RPMI8226 (cell line): Measurements from ENCODE around the gene ATG2A.
A peak's percentile ranks its signal among the peaks of the same experiment; 100 is the strongest.
"Not testable (repeated sequence)": the region's sequence is repeated elsewhere in the genome, so short reads cannot be mapped to it uniquely, and the experiment has no call there.

Experiments used
- DNase-seq: peaks from one replicate; pipeline ENCODE4 v3.0.0-alpha.2; 2015

The ATG2A gene

DNA sequence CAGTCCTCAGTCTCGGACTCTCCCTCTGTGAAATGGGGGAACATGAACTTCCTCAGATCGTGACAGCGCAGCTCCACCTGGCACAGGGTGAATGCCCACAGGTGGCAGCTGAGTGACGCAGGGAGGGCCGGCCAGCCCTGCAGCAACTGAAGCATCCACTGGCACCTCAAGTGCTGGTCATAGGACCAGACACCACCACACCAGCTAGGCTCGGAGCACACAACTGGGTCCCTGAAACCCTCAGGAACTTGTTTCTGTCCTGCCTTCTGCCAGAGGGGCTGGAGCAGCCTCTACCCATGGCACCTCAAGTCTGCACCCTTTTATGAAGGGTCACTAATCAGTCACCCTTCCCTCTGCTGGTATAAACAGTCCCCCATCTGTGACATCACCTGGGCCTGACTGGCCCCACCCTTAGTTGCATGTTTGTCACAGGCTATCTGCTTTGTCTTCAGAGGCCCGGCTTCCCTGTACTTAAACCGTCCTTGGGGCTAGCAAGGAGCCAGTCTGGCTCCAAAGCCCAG, 65.1 kb downstream of the ATG2A start:
- peak; percentile 93 for DNase-seq

DNA sequence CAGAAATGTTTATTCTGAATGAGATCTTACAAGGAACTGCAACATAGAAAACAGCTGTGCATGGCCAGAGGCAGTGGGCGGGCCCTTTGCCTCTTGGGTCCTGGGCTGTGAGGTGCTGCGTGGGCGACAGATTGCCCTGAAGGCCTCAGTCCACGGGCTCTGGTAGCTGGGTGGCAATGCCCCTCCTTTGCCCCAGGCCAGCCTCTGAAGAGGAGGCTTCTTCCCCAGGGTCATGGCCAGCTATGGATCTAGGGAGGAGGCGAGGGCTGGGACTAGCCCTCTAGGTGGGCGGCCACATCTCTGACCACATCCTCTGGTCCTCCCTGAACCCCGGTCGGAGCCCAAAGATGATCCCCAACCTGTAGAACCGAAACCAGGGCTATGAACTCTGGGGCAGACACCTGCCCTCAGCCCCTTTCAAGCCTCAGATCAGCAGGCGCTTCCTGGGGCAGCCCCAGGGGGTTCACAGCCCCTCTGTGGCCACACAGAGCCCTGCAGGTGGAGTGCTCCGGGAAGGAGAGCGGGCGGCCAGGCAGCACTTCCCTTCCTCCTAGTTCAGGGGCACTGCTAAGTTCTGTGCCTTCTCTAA, 65.9 kb downstream of the ATG2A start:
- peak; percentile 95 for DNase-seq

DNA sequence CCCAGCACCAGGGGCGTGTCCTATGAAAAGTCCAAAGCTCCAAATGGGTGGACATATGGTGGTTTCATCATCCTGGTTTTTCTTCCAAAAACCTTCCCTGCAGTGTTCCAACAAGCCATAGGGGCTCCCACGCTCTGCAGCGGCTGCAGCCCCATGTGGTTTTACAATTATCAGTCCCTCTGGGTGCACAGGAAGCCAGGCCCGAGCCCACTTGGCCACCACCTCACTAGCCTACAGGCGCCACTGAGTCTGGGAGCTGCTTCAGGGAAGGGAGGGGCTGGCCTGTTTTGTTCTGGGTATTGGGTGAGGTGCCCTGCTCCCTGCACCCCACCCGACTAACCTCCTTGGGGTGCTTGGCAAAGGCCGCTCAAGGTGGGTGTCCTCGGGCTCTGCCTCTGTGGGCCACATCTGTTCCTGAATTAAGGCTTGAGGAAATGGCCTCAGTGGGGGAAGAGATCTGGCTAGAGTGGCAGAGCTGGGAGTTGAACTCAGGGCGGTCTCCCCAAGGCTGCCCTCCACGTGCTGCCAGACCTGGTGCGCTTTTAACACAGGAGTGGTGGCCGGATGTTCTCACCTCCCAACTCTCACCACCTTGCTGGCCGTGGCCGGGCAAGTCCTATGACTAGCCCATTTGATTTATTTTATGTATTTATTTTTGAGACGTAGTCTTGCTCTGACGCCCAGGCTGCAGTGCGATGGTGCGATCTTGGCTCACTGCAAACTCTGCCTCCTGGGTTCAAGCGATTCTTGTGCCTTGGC, 67.2 kb downstream of the ATG2A start:
- DNase-seq, result no peak

DNA sequence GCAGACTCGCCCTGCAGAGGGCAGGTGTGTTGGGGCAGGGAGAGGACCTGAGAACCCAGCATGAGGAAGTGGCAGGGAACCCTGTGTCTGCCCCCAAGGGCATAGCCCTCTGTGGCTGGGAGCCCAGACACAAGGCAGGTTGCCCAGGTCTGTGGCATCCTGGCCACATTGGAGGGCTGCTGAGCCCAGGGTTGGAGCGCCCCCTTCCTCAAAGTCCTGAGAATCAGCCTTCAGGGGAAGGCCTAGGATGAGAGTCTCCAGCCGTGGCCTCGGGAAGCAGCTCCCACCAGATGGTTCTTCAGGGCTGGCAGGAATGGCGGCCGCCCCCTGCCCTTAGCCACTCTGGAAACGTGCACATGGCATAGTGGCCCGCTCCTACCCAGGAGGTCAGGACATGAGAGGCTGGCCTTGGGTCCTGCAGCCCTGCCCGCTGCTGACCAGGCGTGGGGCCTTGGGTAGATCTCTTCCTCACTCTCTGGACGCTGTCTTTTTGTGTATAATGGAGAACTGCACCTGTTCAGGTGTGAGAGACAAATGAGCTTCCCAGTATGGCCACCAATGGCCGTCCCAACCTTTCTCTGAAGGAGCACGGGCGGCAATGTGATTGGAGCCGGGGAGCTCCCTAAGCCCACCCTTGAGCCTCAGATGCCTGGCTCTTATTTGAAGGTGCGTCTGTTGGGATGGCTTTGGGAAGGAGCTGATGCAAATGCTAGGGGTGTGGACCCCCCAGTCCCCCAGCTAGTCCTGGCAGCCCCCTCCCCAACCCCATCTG, 68.0 kb downstream of the ATG2A start:
- DNase-seq, result peak; percentile 98

DNA sequence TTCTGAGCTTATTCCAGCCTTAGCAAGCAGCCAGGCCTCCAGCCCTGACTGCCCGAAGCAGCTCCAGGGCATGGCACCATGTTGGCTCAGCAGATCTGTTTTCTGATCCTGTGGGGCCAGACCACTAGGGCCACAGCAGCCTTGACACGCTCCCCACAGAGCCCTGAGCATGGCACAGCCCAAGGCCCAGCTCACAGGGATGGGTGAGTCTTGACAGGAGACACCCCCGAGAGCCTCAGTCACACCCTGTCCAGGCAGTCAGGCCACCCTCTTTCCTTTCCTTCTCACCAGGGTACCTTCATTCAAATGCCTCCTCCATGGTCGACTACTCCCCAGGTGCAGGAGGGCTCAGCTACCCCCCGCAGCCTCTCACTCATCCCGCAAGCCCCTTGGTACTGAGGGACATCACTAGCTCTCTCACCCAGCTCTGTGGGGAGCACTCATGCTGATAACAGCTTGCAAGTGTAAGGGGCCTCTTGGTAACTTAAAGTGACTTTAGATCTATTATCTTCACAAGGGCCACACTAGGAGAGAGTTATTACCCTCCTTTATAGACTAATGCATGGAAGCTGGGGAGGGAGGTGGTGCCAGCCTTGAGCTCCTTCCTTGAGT, 68.7 kb downstream of the ATG2A start:
- no peak for DNase-seq

DNA sequence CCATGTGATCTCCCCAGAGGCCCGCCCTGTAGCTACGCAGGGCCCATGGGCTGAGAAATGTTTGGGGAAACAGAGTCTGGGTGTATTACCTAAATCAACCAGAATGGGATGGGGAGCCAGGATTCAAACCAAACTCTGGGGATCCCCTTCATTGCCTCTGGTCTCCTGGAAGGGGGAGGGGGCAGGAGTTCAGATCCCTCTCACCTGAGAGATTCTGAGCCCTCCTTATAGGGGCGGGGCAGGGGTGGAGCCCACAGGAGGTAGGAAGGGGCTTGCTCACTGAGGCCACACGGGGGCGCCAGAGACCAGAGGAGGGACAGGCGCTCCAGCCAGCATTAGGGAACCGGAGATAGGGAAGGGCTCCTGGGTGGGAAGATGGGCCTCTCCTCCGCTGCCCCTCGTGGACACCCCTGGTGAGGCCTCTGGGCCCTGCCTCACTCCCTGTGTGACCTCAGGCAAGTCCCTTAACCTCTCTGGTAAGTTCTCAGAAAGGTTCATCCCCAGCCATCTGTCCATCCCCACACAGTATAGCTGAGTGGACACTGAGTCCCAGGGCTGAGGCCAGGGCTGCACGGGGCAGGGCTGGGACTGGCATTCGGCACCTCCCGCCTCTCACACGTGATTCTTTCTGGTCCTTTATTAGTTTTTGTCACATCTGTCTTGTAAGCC, 69.9 kb downstream of the ATG2A start:
- DNase-seq, result peak; percentile 96

DNA sequence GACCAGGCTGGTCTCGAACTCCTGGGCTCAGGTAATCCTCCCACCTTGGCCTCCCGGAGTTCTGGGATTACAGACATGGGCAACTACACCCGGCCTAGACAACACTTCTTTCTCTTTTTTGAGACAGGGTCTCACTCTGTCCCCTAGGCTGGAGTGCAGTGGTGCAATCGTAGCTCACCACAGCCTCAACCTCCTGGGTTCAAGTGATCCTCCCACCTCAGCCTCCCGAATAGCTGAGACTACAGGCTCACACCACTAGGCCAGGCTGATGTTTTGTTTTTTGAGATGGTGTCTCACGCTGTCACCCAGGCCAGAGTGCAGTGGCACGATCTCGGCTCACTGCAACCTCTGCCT, 71.3 kb downstream of the ATG2A start:
- not testable (repeated sequence) for DNase-seq

DNA sequence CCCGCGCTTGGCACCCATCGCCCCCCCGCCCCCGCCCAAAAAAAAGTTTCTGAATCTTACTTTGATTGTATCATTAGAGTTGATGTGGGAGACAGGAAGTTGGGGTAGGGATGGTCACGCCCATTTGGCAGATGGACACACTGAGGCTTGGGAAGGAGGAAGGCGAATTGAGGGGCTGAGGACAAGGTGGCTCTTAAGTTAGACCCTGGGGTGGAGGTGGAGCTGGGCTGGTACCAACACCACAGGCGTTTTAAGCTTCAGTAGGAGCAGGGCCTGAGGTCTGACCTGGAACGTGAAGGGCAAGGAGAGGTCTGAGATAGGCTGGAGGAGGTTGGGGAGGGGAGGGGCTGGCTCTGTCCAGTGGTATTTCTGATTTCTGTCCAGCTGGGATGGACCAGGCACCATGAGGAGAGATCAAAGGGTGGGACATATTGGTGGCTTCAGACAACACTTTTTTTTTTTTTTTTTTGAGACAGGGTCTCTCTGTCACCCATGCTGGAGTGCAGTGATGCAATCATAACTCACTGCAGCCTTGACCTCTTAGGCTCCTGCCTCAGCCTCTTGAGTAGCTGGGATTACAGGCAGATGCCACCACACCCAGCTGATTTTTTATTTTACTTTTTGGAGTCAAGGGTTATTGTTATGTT, 71.8 kb downstream of the ATG2A start:
- DNase-seq, result no peak
